HepG2 (cell line): ENCODE data around the gene LYPD3. TPM values are rescaled to one million over a fixed set of nuclear protein-coding genes. Genes with fewer than 3 reads are reported as not detected.

Experiments used
- CAMTA2 ChIP-seq: sonication (generic); formaldehyde crosslinking; IDR thresholded peaks from 2 replicates; pipeline ENCODE4 v1.4.0; 2020; ENCODE audit warnings: mild to moderate bottlenecking, missing genetic modification reagents, borderline replicate concordance
- FOXJ3 ChIP-seq: sonication (generic); formaldehyde crosslinking; IDR thresholded peaks from 2 replicates; pipeline ENCODE4 v1.4.0; 2020; ENCODE audit warnings: missing genetic modification reagents, mild to moderate bottlenecking, borderline replicate concordance
- HNRNPLL ChIP-seq: fragments of 200-400 bp; formaldehyde crosslinking; IDR thresholded peaks from 2 replicates; pipeline ENCODE4 v1.6.1; 2017; ENCODE audit warnings: mild to moderate bottlenecking, low read depth, low read length; ENCODE audit not compliant: poor library complexity, severe bottlenecking
- PAXIP1 ChIP-seq: sonication (generic); formaldehyde crosslinking; conservative IDR thresholded peaks from 2 replicates; pipeline ENCODE4 v1.4.0; 2020; ENCODE audit warnings: mild to moderate bottlenecking, missing genetic modification reagents, moderate library complexity
- REXO4 ChIP-seq: sonication (generic); formaldehyde crosslinking; IDR thresholded peaks from 2 replicates; pipeline ENCODE4 v1.8.0; 2022; ENCODE audit warnings: missing genetic modification reagents, mild to moderate bottlenecking, borderline replicate concordance
- SMARCE1 ChIP-seq: fragments of 450-650 bp; IDR thresholded peaks from 2 replicates; pipeline ENCODE4 v1.6.1; 2017; ENCODE audit warnings: borderline replicate concordance
- SP1 ChIP-seq, 2 experiments: fragments of 450-650 bp in 1 of 2; sonication (generic) in 1 of 2; formaldehyde crosslinking in 1 of 2; IDR thresholded peaks; 2 replicates each; pipeline versions ENCODE4 v1.4.0 to v1.6.1; 2016 to 2020; ENCODE audit warnings: missing genetic modification reagents in 1 of 2
- TRIM22 ChIP-seq: fragments of 450-650 bp; IDR thresholded peaks from 2 replicates; pipeline ENCODE4 v1.6.1; 2017
- ZBTB7A ChIP-seq: sonication (generic); formaldehyde crosslinking; IDR thresholded peaks from 2 replicates; pipeline ENCODE4 v1.8.0; 2022; ENCODE audit warnings: mild to moderate bottlenecking, missing genetic modification reagents
- ZC3H4 ChIP-seq: sonication (generic); formaldehyde crosslinking; IDR thresholded peaks from 2 replicates; pipeline ENCODE4 v1.4.0; 2020; ENCODE audit warnings: missing genetic modification reagents, borderline replicate concordance
- ZNF274 ChIP-seq: sonication (generic); formaldehyde crosslinking; IDR thresholded peaks from 2 replicates; pipeline ENCODE4 v1.5.1; 2020; ENCODE audit warnings: mild to moderate bottlenecking, missing genetic modification reagents
- ZNF432 ChIP-seq: sonication (generic); formaldehyde crosslinking; IDR thresholded peaks from 2 replicates; pipeline ENCODE4 v1.5.0; 2020; ENCODE audit warnings: missing genetic modification reagents, mild to moderate bottlenecking, borderline replicate concordance
- ZNF878 ChIP-seq: sonication (generic); formaldehyde crosslinking; IDR thresholded peaks from 2 replicates; pipeline ENCODE4 v1.8.1; 2023; ENCODE audit warnings: mild to moderate bottlenecking, missing genetic modification reagents, moderate library complexity
- polyA plus RNA-seq, 8 experiments: library from polyadenylated mRNA; depleted of rRNA in 3 of 8; stranded (reverse) in 7 of 8; unstranded in 1 of 8; fragments of >200 nt; fragmentation: Illumina TruSeq in 4 of 8; extraction: Trizol in 4 of 8; gene quantifications; 2 replicates each; pipeline versions ENCODE4 v1.2.1 to v1.2.3, GENCODE V29; 2011 to 2016; ENCODE audit warnings: low read depth in 4 of 8, missing spikeins in 1 of 8, mixed read lengths in 1 of 8; ENCODE audit not compliant: insufficient read depth in 1 of 8
- total RNA-seq, 5 experiments: library from RNA; depleted of rRNA; stranded (reverse); fragments of >200 nt; fragmentation: Illumina TruSeq; extraction: Trizol; gene quantifications; 2 replicates each; pipeline ENCODE4 v1.2.3, GENCODE V29; 2016; ENCODE audit warnings: low read depth in 1 of 5
- TF ChIP-seq, protein P1 (sequence below): sonication (generic); formaldehyde crosslinking; IDR thresholded peaks from 2 replicates; pipeline ENCODE4 v1.4.0; 2020; ENCODE audit warnings: missing genetic modification reagents, borderline replicate concordance
- TF ChIP-seq, protein P2 (sequence below): IDR thresholded peaks from 2 replicates; pipeline ENCODE4 v1.6.1; 2016; ENCODE audit warnings: missing compliant biosample characterization, missing genetic modification reagents, borderline replicate concordance
- TF ChIP-seq, protein P3 (sequence below): sonication (generic); formaldehyde crosslinking; IDR thresholded peaks from 2 replicates; pipeline ENCODE4 v1.5.0; 2020; ENCODE audit warnings: mild to moderate bottlenecking, missing genetic modification reagents, borderline replicate concordance
- TF ChIP-seq, protein P4 (sequence below): sonication (generic); formaldehyde crosslinking; IDR thresholded peaks from 2 replicates; pipeline ENCODE4 v1.4.0; 2020; ENCODE audit warnings: missing genetic modification reagents

The LYPD3 gene
- total and polyA plus RNA-seq, 2 of the 13 experiments (the other 11 are each of a cell fraction or from before 2014, with no cell fraction given) = 0.51 to 1.5 TPM

DNA sequence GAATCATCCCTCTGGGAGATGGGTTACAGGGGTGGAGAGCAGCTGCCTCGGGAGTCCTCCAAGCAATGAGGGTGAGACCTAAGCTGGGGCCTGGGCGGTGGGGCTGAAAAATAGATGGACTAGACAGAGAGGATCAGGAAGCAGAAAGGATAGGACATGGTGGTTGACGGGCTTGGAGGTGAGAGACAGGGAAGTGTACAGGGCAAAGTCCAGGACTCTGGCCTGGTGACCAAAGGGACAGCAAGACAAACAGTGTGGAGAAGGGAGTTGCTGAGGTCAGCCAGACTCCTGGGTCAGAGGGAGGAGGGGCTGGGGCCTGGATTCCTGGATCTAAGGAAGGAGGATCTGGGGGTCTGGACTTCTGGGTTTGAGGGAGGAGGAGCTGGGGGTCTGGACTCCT lies 33.6 kb upstream of the LYPD3 start (continued):
- TF ChIP-seq, protein P1, sequence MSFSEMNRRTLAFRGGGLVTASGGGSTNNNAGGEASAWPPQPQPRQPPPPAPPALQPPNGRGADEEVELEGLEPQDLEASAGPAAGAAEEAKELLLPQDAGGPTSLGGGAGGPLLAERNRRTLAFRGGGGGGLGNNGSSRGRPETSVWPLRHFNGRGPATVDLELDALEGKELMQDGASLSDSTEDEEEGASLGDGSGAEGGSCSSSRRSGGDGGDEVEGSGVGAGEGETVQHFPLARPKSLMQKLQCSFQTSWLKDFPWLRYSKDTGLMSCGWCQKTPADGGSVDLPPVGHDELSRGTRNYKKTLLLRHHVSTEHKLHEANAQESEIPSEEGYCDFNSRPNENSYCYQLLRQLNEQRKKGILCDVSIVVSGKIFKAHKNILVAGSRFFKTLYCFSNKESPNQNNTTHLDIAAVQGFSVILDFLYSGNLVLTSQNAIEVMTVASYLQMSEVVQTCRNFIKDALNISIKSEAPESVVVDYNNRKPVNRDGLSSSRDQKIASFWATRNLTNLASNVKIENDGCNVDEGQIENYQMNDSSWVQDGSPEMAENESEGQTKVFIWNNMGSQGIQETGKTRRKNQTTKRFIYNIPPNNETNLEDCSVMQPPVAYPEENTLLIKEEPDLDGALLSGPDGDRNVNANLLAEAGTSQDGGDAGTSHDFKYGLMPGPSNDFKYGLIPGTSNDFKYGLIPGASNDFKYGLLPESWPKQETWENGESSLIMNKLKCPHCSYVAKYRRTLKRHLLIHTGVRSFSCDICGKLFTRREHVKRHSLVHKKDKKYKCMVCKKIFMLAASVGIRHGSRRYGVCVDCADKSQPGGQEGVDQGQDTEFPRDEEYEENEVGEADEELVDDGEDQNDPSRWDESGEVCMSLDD = no peak
- TF ChIP-seq REXO4 (CRISPR knock-in tag) (no peak), HNRNPLL (no peak), SP1 (IDR thresholded peaks at IDR 0.05) (no peak), SP1 (CRISPR knock-in tag; IDR thresholded peaks at IDR 0.05) (no peak; the same call in 1 of the 2 replicates), ZNF878 (no peak), ZNF274 (CRISPR knock-in tag) (no peak), FOXJ3 (CRISPR knock-in tag) (no peak), ZBTB7A (CRISPR knock-in tag) (no peak), SMARCE1 (no peak), TRIM22 (no peak), ZC3H4 (CRISPR knock-in tag) (no peak), CAMTA2 (no peak), ZNF432 (CRISPR knock-in tag) (no peak), PAXIP1 (CRISPR knock-in tag) (peak; percentile 94)
- TF ChIP-seq, protein P2, sequence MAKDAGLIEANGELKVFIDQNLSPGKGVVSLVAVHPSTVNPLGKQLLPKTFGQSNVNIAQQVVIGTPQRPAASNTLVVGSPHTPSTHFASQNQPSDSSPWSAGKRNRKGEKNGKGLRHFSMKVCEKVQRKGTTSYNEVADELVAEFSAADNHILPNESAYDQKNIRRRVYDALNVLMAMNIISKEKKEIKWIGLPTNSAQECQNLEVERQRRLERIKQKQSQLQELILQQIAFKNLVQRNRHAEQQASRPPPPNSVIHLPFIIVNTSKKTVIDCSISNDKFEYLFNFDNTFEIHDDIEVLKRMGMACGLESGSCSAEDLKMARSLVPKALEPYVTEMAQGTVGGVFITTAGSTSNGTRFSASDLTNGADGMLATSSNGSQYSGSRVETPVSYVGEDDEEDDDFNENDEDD = no peak
- TF ChIP-seq, protein P3, sequence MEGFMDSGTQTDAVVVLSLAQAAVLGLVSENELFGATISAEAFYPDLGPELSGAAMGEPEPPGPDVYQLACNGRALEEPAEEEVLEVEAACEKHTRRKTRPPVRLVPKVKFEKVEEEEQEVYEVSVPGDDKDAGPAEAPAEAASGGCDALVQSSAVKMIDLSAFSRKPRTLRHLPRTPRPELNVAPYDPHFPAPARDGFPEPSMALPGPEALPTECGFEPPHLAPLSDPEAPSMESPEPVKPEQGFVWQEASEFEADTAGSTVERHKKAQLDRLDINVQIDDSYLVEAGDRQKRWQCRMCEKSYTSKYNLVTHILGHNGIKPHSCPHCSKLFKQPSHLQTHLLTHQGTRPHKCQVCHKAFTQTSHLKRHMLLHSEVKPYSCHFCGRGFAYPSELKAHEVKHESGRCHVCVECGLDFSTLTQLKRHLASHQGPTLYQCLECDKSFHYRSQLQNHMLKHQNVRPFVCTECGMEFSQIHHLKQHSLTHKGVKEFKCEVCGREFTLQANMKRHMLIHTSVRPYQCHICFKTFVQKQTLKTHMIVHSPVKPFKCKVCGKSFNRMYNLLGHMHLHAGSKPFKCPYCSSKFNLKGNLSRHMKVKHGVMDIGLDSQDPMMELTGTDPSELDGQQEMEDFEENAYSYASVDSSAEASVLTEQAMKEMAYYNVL = peak; percentile 59; the same call in 1 of the 2 replicates
- TF ChIP-seq, protein P4, sequence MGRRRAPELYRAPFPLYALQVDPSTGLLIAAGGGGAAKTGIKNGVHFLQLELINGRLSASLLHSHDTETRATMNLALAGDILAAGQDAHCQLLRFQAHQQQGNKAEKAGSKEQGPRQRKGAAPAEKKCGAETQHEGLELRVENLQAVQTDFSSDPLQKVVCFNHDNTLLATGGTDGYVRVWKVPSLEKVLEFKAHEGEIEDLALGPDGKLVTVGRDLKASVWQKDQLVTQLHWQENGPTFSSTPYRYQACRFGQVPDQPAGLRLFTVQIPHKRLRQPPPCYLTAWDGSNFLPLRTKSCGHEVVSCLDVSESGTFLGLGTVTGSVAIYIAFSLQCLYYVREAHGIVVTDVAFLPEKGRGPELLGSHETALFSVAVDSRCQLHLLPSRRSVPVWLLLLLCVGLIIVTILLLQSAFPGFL (CRISPR knock-in tag) = no peak
